Liver (tissue), 9 donors: ENCODE results near the gene ACSF2. TPM values are rescaled to one million over a fixed set of nuclear protein-coding genes. Genes with fewer than 3 reads are reported as not detected.

ENCODE experiments used
- DNase-seq: peaks from one replicate; pipeline ENCODE4 v3.0.0-alpha.2; 2017; ENCODE audit warnings: low spot score
- H3K27ac ChIP-seq, 2 donors: one replicate each; pipeline ENCODE4 v1.7.0; 2013; ENCODE audit warnings: inconsistent platforms in 2 of 2, low read length in 2 of 2, control low read depth in 1 of 2, low read depth in 1 of 2, mild to moderate bottlenecking in 1 of 2
- H3K27me3 ChIP-seq, 4 donors: one replicate each; pipeline versions ENCODE4 v1.6.1 to v1.7.0; 2013; ENCODE audit warnings: low read length in 3 of 4, inconsistent platforms in 1 of 4, mild to moderate bottlenecking in 1 of 4, moderate library complexity in 1 of 4; ENCODE audit not compliant: control insufficient read depth in 4 of 4, insufficient read depth in 4 of 4
- H3K36me3 ChIP-seq, 4 donors: one replicate each; pipeline versions ENCODE4 v1.6.1 to v1.7.0; 2013; ENCODE audit warnings: low read length in 3 of 4, mild to moderate bottlenecking in 3 of 4, low read depth in 1 of 4, moderate library complexity in 1 of 4; ENCODE audit not compliant: control insufficient read depth in 4 of 4, insufficient read depth in 3 of 4
- H3K4me1 ChIP-seq, 4 donors: one replicate each; pipeline versions ENCODE4 v1.6.1 to v1.7.0; 2013; ENCODE audit warnings: low read length in 3 of 4, mild to moderate bottlenecking in 3 of 4, moderate library complexity in 1 of 4; ENCODE audit not compliant: control insufficient read depth in 4 of 4, insufficient read depth in 4 of 4
- H3K4me3 ChIP-seq, 3 donors: one replicate each; pipeline versions ENCODE4 v1.6.1 to v1.7.0; 2013; ENCODE audit warnings: low read length in 3 of 3, control low read depth in 1 of 3, low read depth in 1 of 3, mild to moderate bottlenecking in 1 of 3
- H3K9ac ChIP-seq, 2 donors: one replicate each; pipeline ENCODE4 v1.7.0; 2013; ENCODE audit warnings: low read length in 2 of 2, mild to moderate bottlenecking in 2 of 2, moderate library complexity in 2 of 2, control low read depth in 1 of 2, low read depth in 1 of 2
- H3K9me3 ChIP-seq, 4 donors: one replicate each; pipeline versions ENCODE4 v1.6.1 to v1.7.0; 2013; ENCODE audit warnings: low read length in 3 of 4; ENCODE audit not compliant: control insufficient read depth in 4 of 4
- ATF3 ChIP-seq: IDR thresholded peaks from 2 replicates; pipeline ENCODE4 v1.6.1; 2016; ENCODE audit warnings: antibody characterized with exemption
- FOXA1 ChIP-seq: IDR thresholded peaks from 2 replicates; pipeline ENCODE4 v1.6.1; 2016; ENCODE audit warnings: antibody characterized with exemption
- FOXA2 ChIP-seq: IDR thresholded peaks from 2 replicates; pipeline ENCODE4 v1.6.1; 2016; ENCODE audit warnings: antibody characterized with exemption
- GABPA ChIP-seq, 2 donors: IDR thresholded peaks in 1 of 2; conservative IDR thresholded peaks in 1 of 2; 2 replicates each; pipeline ENCODE4 v1.6.1; 2016; ENCODE audit warnings: antibody characterized with exemption in 2 of 2, mild to moderate bottlenecking in 1 of 2, moderate library complexity in 1 of 2
- HNF4G ChIP-seq: IDR thresholded peaks from 2 replicates; pipeline ENCODE4 v1.6.1; 2016; ENCODE audit warnings: antibody characterized with exemption
- JUND ChIP-seq, 2 donors: IDR thresholded peaks; 2 replicates each; pipeline ENCODE4 v1.6.1; 2016; ENCODE audit warnings: antibody characterized with exemption in 2 of 2
- NR2F2 ChIP-seq: IDR thresholded peaks from 2 replicates; pipeline ENCODE4 v1.6.1; 2016; ENCODE audit warnings: antibody characterized with exemption
- RXRA ChIP-seq, 2 donors: IDR thresholded peaks; 2 replicates each; pipeline ENCODE4 v1.6.1; 2017 to 2018; ENCODE audit warnings: antibody characterized with exemption in 2 of 2, mild to moderate bottlenecking in 1 of 2
- TAF1 ChIP-seq: conservative IDR thresholded peaks from 2 replicates; pipeline ENCODE4 v1.6.1; 2016; ENCODE audit warnings: antibody characterized with exemption, mild to moderate bottlenecking
- YY1 ChIP-seq: IDR thresholded peaks from 2 replicates; pipeline ENCODE4 v1.6.1; 2016; ENCODE audit warnings: antibody characterized with exemption, mild to moderate bottlenecking
- whole genome bisulfite sequencing: extraction: QIAGEN DNeasy Blood & Tissue Kit; methylation state at CpG from one replicate; pipeline ENCODE4 v1.1.7; 2013; 5-methylcytosine and 5-hydroxymethylcytosine counted together
- polyA plus RNA-seq, 2 donors: library from polyadenylated mRNA; stranded (reverse) in 1 of 2; unstranded in 1 of 2; fragments of 200-250 nt in 1 of 2; fragments of >200 nt in 1 of 2; fragmentation: Nextera tagmentation in 1 of 2; extraction: Ambion mirVana in 1 of 2; gene quantifications; one replicate each; pipeline versions ENCODE4 v1.2.1 to v1.2.3, GENCODE V29; 2013 to 2015
- total RNA-seq, 2 donors: library from RNA; depleted of rRNA; stranded (reverse); fragments of >200 nt; gene quantifications; one replicate each; pipeline ENCODE4 v1.2.3, GENCODE V29; 2014
- TF ChIP-seq, protein P1 (sequence below): fragments of 150-350 bp; IDR thresholded peaks from 2 replicates; pipeline ENCODE4 v1.5.1; 2017; ENCODE audit warnings: improper control_type of control experiment, low read depth, low read length; ENCODE audit not compliant: missing input control
- TF ChIP-seq, protein P2 (sequence below): IDR thresholded peaks from 2 replicates; pipeline ENCODE4 v1.6.1; 2016; ENCODE audit warnings: antibody characterized with exemption, mild to moderate bottlenecking
- donor health status: healthy.
- donor health status: healthy.
- donor health status: healthy.
- donor health status: healthy.
- donor health status: healthy.

ACSF2 gene
- total and polyA plus RNA-seq, 4 donors, result 18.9 to 34.3 (median 21.1) TPM

GRCh38 chr17:50444841-50445715, 19.1 kb downstream of the ACSF2 start:
- Histone ChIP-seq H3K27ac (no peak overlapping the region), H3K9ac (no peak overlapping the region), H3K27me3 (no peaks in the 10 kb centered on the region), H3K4me3 (no peak overlapping the region), H3K9me3 (no peaks in the 10 kb centered on the region), H3K4me1 (peaks cover 3 to 35% (median 21%) of the 10 kb centered on the region in 4 donors), H3K36me3 (no peaks in the 10 kb centered on the region)
- DNase-seq, result no peak
- WGBS, result 97% methylated on average over 6 of the region's 6 CpGs
- TF ChIP-seq, protein P1, sequence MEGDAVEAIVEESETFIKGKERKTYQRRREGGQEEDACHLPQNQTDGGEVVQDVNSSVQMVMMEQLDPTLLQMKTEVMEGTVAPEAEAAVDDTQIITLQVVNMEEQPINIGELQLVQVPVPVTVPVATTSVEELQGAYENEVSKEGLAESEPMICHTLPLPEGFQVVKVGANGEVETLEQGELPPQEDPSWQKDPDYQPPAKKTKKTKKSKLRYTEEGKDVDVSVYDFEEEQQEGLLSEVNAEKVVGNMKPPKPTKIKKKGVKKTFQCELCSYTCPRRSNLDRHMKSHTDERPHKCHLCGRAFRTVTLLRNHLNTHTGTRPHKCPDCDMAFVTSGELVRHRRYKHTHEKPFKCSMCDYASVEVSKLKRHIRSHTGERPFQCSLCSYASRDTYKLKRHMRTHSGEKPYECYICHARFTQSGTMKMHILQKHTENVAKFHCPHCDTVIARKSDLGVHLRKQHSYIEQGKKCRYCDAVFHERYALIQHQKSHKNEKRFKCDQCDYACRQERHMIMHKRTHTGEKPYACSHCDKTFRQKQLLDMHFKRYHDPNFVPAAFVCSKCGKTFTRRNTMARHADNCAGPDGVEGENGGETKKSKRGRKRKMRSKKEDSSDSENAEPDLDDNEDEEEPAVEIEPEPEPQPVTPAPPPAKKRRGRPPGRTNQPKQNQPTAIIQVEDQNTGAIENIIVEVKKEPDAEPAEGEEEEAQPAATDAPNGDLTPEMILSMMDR, result no peak
- TF ChIP-seq YY1, result no peak
- TF ChIP-seq TAF1, result no peak
- no peak for TF ChIP-seq HNF4G
- TF ChIP-seq, protein P2, sequence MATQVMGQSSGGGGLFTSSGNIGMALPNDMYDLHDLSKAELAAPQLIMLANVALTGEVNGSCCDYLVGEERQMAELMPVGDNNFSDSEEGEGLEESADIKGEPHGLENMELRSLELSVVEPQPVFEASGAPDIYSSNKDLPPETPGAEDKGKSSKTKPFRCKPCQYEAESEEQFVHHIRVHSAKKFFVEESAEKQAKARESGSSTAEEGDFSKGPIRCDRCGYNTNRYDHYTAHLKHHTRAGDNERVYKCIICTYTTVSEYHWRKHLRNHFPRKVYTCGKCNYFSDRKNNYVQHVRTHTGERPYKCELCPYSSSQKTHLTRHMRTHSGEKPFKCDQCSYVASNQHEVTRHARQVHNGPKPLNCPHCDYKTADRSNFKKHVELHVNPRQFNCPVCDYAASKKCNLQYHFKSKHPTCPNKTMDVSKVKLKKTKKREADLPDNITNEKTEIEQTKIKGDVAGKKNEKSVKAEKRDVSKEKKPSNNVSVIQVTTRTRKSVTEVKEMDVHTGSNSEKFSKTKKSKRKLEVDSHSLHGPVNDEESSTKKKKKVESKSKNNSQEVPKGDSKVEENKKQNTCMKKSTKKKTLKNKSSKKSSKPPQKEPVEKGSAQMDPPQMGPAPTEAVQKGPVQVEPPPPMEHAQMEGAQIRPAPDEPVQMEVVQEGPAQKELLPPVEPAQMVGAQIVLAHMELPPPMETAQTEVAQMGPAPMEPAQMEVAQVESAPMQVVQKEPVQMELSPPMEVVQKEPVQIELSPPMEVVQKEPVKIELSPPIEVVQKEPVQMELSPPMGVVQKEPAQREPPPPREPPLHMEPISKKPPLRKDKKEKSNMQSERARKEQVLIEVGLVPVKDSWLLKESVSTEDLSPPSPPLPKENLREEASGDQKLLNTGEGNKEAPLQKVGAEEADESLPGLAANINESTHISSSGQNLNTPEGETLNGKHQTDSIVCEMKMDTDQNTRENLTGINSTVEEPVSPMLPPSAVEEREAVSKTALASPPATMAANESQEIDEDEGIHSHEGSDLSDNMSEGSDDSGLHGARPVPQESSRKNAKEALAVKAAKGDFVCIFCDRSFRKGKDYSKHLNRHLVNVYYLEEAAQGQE, result no peak
- TF ChIP-seq RXRA (IDR thresholded peaks at IDR 0.05), result no peak
- no peak for TF ChIP-seq GABPA (IDR thresholded peaks at IDR 0.05 in 1 of 2, conservative IDR thresholded peaks at IDR 0.05 in 1 of 2)
- no peak for TF ChIP-seq FOXA1
- TF ChIP-seq NR2F2, result no peak
- no peak for TF ChIP-seq FOXA2

- H3K9ac ChIP-seq, result no peak overlapping the region
- no peaks in the 10 kb centered on the region for H3K27me3 ChIP-seq
- TF ChIP-seq JUND (IDR thresholded peaks at IDR 0.05) (no peak), ATF3 (no peak)
- no peak for DNase-seq
- 68% methylated on average over 1 of the region's 1 CpG for WGBS
- H3K9me3 ChIP-seq, result no peaks in the 10 kb centered on the region
- H3K4me3 ChIP-seq, result no peak overlapping the region
- peaks cover under 1 to 27% (median 14%) of the 10 kb centered on the region in 4 donors for H3K4me1 ChIP-seq
- H3K36me3 ChIP-seq, result no peaks in the 10 kb centered on the region
- no peak overlapping the region for H3K27ac ChIP-seq
Measured at GRCh38 chr17:50445730-50446325, 19.8 kb downstream of the ACSF2 start.
